Neural cell (in vitro differentiated cells): ENCODE results near the gene CREB3L2. TPM values are rescaled to one million over a fixed set of nuclear protein-coding genes. Genes with fewer than 3 reads are reported as not detected.

Experiments
- polyA plus RNA-seq: library from polyadenylated mRNA; depleted of rRNA; stranded (reverse); fragments of >200 nt; gene quantifications from 2 replicates; pipeline ENCODE4 v1.2.3, GENCODE V29; 2014

CREB3L2 gene
- polyA plus RNA-seq, 1 donor from 2014 or later, result 1.5 TPM

Other genes starting within 250 kb of the CREB3L2 start
- 15.7 and 15.8 TPM in 2 replicates for gene DGKI, start 155.1 kb downstream of the CREB3L2 start, polyA plus RNA-seq
- not detected in 2 replicates for gene AKR1D1, start 74.4 kb upstream of the CREB3L2 start, polyA plus RNA-seq